Gastrocnemius medialis (tissue), 4 donors: Measurements from ENCODE around the gene OMP. TPM values are rescaled to one million over a fixed set of nuclear protein-coding genes. Genes with fewer than 3 reads are reported as not detected.

ENCODE experiments used
- ATAC-seq, 2 donors: fragments of 150-250 bp; one replicate each; pipeline ENCODE4 v1.9.1; 2016
- DNase-seq, 2 donors: peaks; one replicate each; pipeline ENCODE4 v3.0.0-alpha.2; 2019
- H3K27ac ChIP-seq, 4 donors: fragments of 200-600 bp; sonication (generic); 1 replicate in 1 of 4; 2 replicates in 3 of 4; pipeline ENCODE4 v1.5.1; 2016 to 2018; ENCODE audit warnings: mild to moderate bottlenecking in 2 of 4, moderate library complexity in 1 of 4
- H3K27me3 ChIP-seq, 3 donors: fragments of 200-600 bp; sonication (generic) in 2 of 3; 1 replicate in 1 of 3; 2 replicates in 2 of 3; pipeline versions ENCODE4 v1.5.1 to v1.6.0; 2016 to 2019; ENCODE audit warnings: mild to moderate bottlenecking in 1 of 3, moderate library complexity in 1 of 3
- H3K36me3 ChIP-seq, 2 donors: fragments of 200-600 bp; sonication (generic) in 1 of 2; one replicate each; pipeline ENCODE4 v1.5.1; 2017 to 2018
- H3K4me1 ChIP-seq, 2 donors: fragments of 200-600 bp; sonication (generic) in 1 of 2; one replicate each; pipeline ENCODE4 v1.5.1; 2016 to 2017; ENCODE audit warnings: mild to moderate bottlenecking in 2 of 2
- H3K4me3 ChIP-seq, 4 donors: fragments of 200-600 bp; sonication (generic) in 3 of 4; 1 replicate in 1 of 4; 2 replicates in 3 of 4; pipeline ENCODE4 v1.5.1; 2016 to 2019; ENCODE audit warnings: mild to moderate bottlenecking in 2 of 4
- H3K9me3 ChIP-seq, 3 donors: fragments of 200-600 bp; sonication (generic) in 2 of 3; 1 replicate in 1 of 3; 2 replicates in 2 of 3; pipeline ENCODE4 v1.5.1; 2016 to 2019
- CTCF ChIP-seq, 5 experiments: fragments of 450-650 bp in 3 of 5; fragments of 200-600 bp in 2 of 5; sonication (generic) in 2 of 5; IDR thresholded peaks in 4 of 5; conservative IDR thresholded peaks in 1 of 5; 1 replicate in 4 of 5; 2 replicates in 1 of 5; pipeline ENCODE4 v1.5.1; 2016 to 2019; ENCODE audit warnings: antibody characterized with exemption in 5 of 5, mild to moderate bottlenecking in 3 of 5, moderate library complexity in 3 of 5
- POLR2A ChIP-seq, 2 donors: fragments of 450-650 bp; IDR thresholded peaks; one replicate each; pipeline ENCODE4 v1.6.1; 2017; ENCODE audit warnings: antibody characterized with exemption in 2 of 2, mild to moderate bottlenecking in 2 of 2, moderate library complexity in 2 of 2
- in situ Hi-C, 4 donors: fragments of 200-750 bp; cut with MboI; loops; one replicate each; pipeline versions ENCODE4 v1.15.0 to v1.8.0; 2017; ENCODE audit warnings: low sequenced_read_pairs in 4 of 4
- intact Hi-C: fragments of 100-400 bp; cut with DNase I; formaldehyde crosslinking; loops from one replicate; pipeline ENCODE4 v1.15.1; 2023; ENCODE audit warnings: low total_unique reads
- total RNA-seq, 4 donors: library from RNA; depleted of rRNA; stranded (reverse); fragments of >200 nt; gene quantifications; one replicate each; pipeline versions ENCODE4 v1.1.0 to v1.2.3, GENCODE V29; 2016

OMP gene
- total RNA-seq, 4 donors from 2014 or later = not detected

DNA sequence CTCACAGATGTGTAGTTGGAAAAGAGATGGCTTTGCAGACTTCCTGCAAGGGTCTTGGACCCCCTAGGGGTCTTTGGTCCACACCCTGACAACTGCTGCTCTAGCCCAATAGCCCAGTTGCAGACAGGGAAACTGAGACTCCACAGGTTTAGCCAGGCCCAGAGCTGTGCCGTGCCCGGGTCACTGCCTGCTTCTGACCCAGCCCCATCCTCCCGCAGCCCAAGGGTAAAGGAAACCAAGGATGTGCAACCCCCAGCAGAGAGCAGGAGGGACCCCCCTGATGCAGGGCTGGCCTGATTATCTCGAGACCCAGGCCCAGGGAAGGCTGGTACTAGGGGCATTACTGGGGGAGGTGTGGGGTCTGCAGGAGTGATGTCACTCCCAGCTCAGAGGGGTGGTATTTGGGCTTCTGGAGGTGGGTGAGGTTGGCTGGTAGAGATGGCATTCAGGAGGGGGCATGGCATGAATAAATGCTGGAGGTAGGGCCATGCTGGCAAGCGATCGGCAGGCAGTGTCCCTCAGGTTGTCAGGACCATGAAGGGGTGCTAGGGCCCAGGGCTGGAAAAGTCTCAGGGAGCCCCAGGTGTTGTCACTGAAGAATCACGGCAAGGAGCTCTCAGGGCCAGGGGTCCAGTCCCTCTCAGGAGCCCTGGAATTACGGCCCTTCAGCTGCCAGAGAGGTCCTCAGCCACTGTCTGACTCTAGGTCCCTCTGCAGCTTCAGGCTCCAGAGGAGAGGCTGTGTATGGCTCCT is 46.5 kb downstream of the OMP start:
- TF ChIP-seq POLR2A (IDR thresholded peaks at IDR 0.05) (no peak), CTCF (IDR thresholded peaks at IDR 0.05 in 4 of 5, conservative IDR thresholded peaks at IDR 0.05 in 1 of 5) (no peak)
- H3K4me1 ChIP-seq = peaks cover under 1 to 3% of the 10 kb centered on the region in 2 donors
- H3K36me3 ChIP-seq = no peaks in the 10 kb centered on the region
- in situ Hi-C loops = no loop called here
- no peak overlapping the region for H3K27ac ChIP-seq
- H3K4me3 ChIP-seq = no peak overlapping the region
- intact Hi-C loops = no loop called here
- DNase-seq (no peak), ATAC-seq (no peak)
- no peaks in the 10 kb centered on the region for H3K9me3 ChIP-seq
- no peaks in the 10 kb centered on the region for H3K27me3 ChIP-seq

DNA sequence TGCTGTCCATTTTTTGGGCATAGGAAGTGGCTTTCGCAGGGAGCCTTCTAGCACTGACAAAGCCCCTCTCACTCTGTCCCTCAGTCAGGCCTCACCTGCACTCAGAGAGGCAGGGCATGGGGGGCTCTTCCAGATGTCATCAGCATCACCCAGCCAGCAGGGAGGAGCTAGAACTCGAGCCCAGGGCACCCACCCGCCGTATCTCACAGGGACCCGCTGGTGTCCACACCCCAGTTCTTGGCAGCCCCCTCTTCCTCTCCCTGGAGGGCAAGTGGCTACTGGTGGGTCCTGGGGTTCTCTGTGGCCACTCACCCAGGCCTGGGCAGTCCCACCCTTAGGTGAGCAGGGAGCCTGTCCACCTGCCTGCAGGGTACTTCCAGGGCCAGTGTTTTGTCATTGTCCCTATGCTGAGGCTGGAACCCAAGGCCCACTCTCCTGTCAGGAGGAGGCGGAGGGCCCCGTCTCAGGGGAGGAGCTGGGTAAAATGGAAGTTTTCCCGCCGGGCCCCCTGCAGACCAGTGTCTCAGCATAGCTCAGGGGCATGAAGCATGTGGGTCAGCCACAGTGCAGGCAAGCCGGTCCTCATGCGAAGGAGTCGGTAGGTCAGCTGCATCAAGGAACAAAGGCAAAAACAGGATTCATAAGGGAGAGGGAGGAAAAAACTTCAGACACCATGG is 47.2 kb downstream of the OMP start:
- H3K4me1 ChIP-seq = peaks cover 6 to 9% of the 10 kb centered on the region in 2 donors
- DNase-seq = no peak
- ATAC-seq = no peak
- in situ Hi-C loops (no loop called here), intact Hi-C loops (no loop called here)
- TF ChIP-seq CTCF (IDR thresholded peaks at IDR 0.05 in 4 of 5, conservative IDR thresholded peaks at IDR 0.05 in 1 of 5) = no peak
- TF ChIP-seq POLR2A (IDR thresholded peaks at IDR 0.05) = no peak
- no peaks in the 10 kb centered on the region for H3K27me3 ChIP-seq
- no peak overlapping the region for H3K4me3 ChIP-seq
- H3K27ac ChIP-seq = no peak overlapping the region
- H3K36me3 ChIP-seq = no peaks in the 10 kb centered on the region
- H3K9me3 ChIP-seq = no peaks in the 10 kb centered on the region

DNA sequence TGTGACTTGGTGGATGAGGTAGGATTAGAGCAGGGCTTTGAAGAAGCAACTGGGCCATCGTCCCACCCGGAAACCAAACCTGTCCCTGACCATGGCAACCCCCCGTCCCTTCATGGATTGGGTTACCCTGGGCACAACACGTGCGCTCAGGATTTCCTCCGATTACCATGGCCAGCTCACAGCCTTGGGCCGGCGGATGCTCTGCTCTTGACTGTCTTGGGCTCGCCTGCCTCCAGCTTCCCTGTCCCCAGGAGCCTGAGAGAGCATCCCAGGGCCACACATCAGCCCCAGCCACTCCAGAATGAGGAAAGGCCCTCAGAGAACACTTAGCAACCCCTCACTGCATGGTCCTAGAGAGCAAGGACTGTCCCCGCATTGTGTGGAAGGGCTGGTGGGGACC is 48.2 kb downstream of the OMP start:
- no peak overlapping the region for H3K27ac ChIP-seq
- no peaks in the 10 kb centered on the region for H3K36me3 ChIP-seq
- intact Hi-C loops = no loop called here
- ATAC-seq (no peak), DNase-seq (no peak)
- H3K4me1 ChIP-seq = peaks cover 6 to 9% of the 10 kb centered on the region in 2 donors
- in situ Hi-C loops = no loop called here
- H3K4me3 ChIP-seq = no peak overlapping the region
- TF ChIP-seq CTCF (IDR thresholded peaks at IDR 0.05 in 4 of 5, conservative IDR thresholded peaks at IDR 0.05 in 1 of 5) (no peak), POLR2A (IDR thresholded peaks at IDR 0.05) (no peak)
- H3K9me3 ChIP-seq = no peaks in the 10 kb centered on the region
- no peaks in the 10 kb centered on the region for H3K27me3 ChIP-seq

DNA sequence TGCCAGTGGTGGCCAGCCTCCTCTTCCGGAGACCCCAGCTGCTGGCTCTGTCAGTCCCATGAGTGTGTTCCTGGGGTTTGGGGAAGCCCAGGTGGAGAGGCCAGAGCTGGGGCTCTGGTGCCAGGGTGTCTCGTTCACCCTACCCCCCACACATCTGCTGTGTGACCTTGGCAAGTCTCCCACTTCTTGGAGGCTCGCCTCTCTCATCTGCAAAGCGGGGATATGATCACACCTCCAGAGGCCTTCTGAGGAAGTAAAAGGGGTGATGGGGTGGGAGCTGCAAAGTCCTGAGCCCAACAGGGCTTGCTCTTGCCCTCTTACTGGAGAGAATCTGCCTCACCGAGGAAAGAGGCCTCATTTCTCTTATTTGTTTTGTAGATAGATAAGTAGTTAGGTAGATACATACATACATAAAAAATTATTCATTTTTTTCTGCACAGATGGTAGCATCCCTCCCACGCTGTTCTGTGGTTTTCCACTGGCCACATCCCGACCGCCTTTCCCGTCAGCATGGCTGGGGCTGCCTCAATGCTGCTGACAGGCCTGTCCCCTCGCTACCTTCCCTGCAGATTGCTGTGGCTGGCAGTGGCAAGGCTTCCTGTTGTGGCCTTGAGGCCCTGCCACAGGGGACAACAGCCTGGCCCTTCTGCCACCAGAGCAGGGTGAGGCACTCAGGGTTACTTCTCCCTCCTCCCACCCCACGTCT is 49.3 kb downstream of the OMP start:
- Histone ChIP-seq H3K27ac (no peak overlapping the region), H3K4me1 (peaks cover 6 to 9% of the 10 kb centered on the region in 2 donors), H3K36me3 (no peaks in the 10 kb centered on the region), H3K9me3 (no peaks in the 10 kb centered on the region), H3K27me3 (no peaks in the 10 kb centered on the region), H3K4me3 (no peak overlapping the region)
- ATAC-seq (no peak), DNase-seq (no peak)
- TF ChIP-seq POLR2A (IDR thresholded peaks at IDR 0.05) = no peak
- TF ChIP-seq CTCF (IDR thresholded peaks at IDR 0.05 in 4 of 5, conservative IDR thresholded peaks at IDR 0.05 in 1 of 5) = no peak
- in situ Hi-C loops (no loop called here), intact Hi-C loops (no loop called here)
